ENCODE measurements around the gene UST. TPM values are rescaled to one million over a fixed set of nuclear protein-coding genes. Genes with fewer than 3 reads are reported as not detected.

Gene UST
- total RNA-seq, 1 donor from 2014 or later = 17.1 TPM

DNA sequence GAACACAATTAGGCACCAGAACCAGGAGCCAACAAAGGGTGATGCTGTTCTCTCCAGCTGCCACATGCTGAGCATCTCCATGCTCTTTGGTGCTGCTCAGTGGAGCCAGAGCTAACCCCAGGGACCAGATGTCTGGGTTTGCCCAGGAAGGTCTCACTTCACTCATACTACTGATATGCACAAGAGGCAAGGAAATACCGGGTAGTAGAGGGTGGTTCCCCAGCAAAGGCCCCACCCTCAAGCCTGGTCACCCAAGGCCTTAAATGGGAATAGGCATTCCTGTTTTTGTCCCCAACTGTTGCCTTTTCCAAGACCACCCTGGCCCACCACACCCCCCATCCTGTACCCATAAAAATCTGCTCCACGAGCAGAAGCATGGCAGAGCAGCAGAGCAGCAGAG is 366.1 kb downstream of the UST start:
- no peaks in the 10 kb centered on the region for H3K9me3 Mint-ChIP-seq (ENCODE audit: low read depth)
- H3K27ac Mint-ChIP-seq (ENCODE audit: unreplicated experiment) = no peak overlapping the region
- no peaks in the 10 kb centered on the region for H3K27me3 Mint-ChIP-seq (ENCODE audit: low read depth)
- H3K36me3 Mint-ChIP-seq (ENCODE audit: low read depth) = no peaks in the 10 kb centered on the region
- DNase-seq (ENCODE audit: low spot score) = no peak
- H3K4me1 Mint-ChIP-seq (ENCODE audit: low read depth) = no peaks in the 10 kb centered on the region
- no peak overlapping the region for H3K4me3 Mint-ChIP-seq (ENCODE audit: unreplicated experiment)
- TF ChIP-seq CTCF (IDR thresholded peaks at IDR 0.05) = no peak

DNA sequence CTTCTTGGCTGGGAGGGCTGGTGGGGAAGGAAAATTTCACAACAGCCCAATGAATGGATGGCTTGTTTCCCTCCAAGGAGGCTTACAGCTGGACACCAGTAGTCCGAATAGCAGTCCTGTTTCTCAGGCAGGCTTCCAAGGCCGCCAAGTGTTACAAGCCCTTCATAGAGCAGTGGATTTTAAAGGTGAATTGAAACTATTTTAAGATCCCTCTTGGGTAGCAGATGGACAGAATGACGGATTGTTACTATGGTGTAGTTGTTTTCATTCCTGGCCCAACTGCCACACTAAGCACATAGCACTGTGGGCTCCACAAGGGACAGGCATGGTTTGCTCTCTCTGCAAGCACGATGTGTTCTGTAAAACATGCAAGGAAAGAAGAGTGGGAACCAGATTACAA is 367.3 kb downstream of the UST start:
- TF ChIP-seq CTCF (IDR thresholded peaks at IDR 0.05) = no peak
- Mint-ChIP-seq H3K4me1 (ENCODE audit: low read depth) (no peaks in the 10 kb centered on the region), H3K36me3 (ENCODE audit: low read depth) (no peaks in the 10 kb centered on the region), H3K4me3 (ENCODE audit: unreplicated experiment) (no peak overlapping the region), H3K27me3 (ENCODE audit: low read depth) (no peaks in the 10 kb centered on the region), H3K27ac (ENCODE audit: unreplicated experiment) (no peak overlapping the region), H3K9me3 (ENCODE audit: low read depth) (no peaks in the 10 kb centered on the region)
- no peak for DNase-seq (ENCODE audit: low spot score)

GRCh38 chr6:149118737-149119653 is 372.2 kb downstream of the UST start:
- Mint-ChIP-seq H3K9me3 (ENCODE audit: low read depth) (peaks cover 10% of the 10 kb centered on the region), H3K36me3 (ENCODE audit: low read depth) (no peaks in the 10 kb centered on the region), H3K27me3 (ENCODE audit: low read depth) (no peaks in the 10 kb centered on the region), H3K27ac (ENCODE audit: unreplicated experiment) (no peak overlapping the region), H3K4me3 (ENCODE audit: unreplicated experiment) (no peak overlapping the region), H3K4me1 (ENCODE audit: low read depth) (no peaks in the 10 kb centered on the region)
- TF ChIP-seq CTCF (IDR thresholded peaks at IDR 0.05) = no peak
- no peak for DNase-seq (ENCODE audit: low spot score)

- H3K27ac Mint-ChIP-seq (ENCODE audit: unreplicated experiment) = no peak overlapping the region
- H3K4me3 Mint-ChIP-seq (ENCODE audit: unreplicated experiment) = no peak overlapping the region
- no peak for DNase-seq (ENCODE audit: low spot score)
- peaks cover 2% of the 10 kb centered on the region for H3K36me3 Mint-ChIP-seq (ENCODE audit: low read depth)
- H3K9me3 Mint-ChIP-seq (ENCODE audit: low read depth) = peaks cover 13% of the 10 kb centered on the region
- H3K27me3 Mint-ChIP-seq (ENCODE audit: low read depth) = no peaks in the 10 kb centered on the region
- TF ChIP-seq CTCF (IDR thresholded peaks at IDR 0.05) = no peak
- peaks cover 11% of the 10 kb centered on the region for H3K4me1 Mint-ChIP-seq (ENCODE audit: low read depth)
Measured at GRCh38 chr6:149122850-149123821, 376.3 kb downstream of the UST start.

GRCh38 chr6:149125309-149125708 is 378.5 kb downstream of the UST start:
- H3K4me3 Mint-ChIP-seq (ENCODE audit: unreplicated experiment) = no peak overlapping the region
- H3K36me3 Mint-ChIP-seq (ENCODE audit: low read depth) = peaks cover 2% of the 10 kb centered on the region
- TF ChIP-seq CTCF (IDR thresholded peaks at IDR 0.05) = no peak
- no peak for DNase-seq (ENCODE audit: low spot score)
- peaks cover 15% of the 10 kb centered on the region for H3K4me1 Mint-ChIP-seq (ENCODE audit: low read depth)
- no peaks in the 10 kb centered on the region for H3K27me3 Mint-ChIP-seq (ENCODE audit: low read depth)
- H3K27ac Mint-ChIP-seq (ENCODE audit: unreplicated experiment) = no peak overlapping the region
- H3K9me3 Mint-ChIP-seq (ENCODE audit: low read depth) = peaks cover 13% of the 10 kb centered on the region
